Osteocyte (in vitro differentiated cells): Measurements from ENCODE around the gene PAQR3. TPM values are rescaled to one million over a fixed set of nuclear protein-coding genes. Genes with fewer than 3 reads are reported as not detected.

Experiments used
- DNase-seq: peaks from one replicate; pipeline ENCODE4 v3.0.0; 2021; ENCODE audit warnings: mixed read lengths; ENCODE audit not compliant: unreplicated experiment; ENCODE audit errors: extremely low spot score
- H3K27ac Mint-ChIP-seq: one replicate; pipeline ENCODE4 v1.8.0; 2021; ENCODE audit warnings: mild to moderate bottlenecking, mixed read lengths; ENCODE audit not compliant: unreplicated experiment
- H3K27me3 Mint-ChIP-seq: one replicate; pipeline ENCODE4 v1.8.0; 2021; ENCODE audit warnings: mixed read lengths; ENCODE audit not compliant: unreplicated experiment
- H3K36me3 Mint-ChIP-seq: one replicate; pipeline ENCODE4 v1.8.0; 2021; ENCODE audit warnings: mixed read lengths; ENCODE audit not compliant: unreplicated experiment
- H3K4me1 Mint-ChIP-seq: one replicate; pipeline ENCODE4 v1.8.0; 2021; ENCODE audit warnings: mixed read lengths; ENCODE audit not compliant: unreplicated experiment
- H3K4me3 Mint-ChIP-seq: one replicate; pipeline ENCODE4 v1.8.0; 2021; ENCODE audit warnings: mild to moderate bottlenecking, moderate library complexity, mixed read lengths; ENCODE audit not compliant: unreplicated experiment
- H3K9me3 Mint-ChIP-seq: one replicate; pipeline ENCODE4 v1.8.0; 2021; ENCODE audit warnings: mixed read lengths; ENCODE audit not compliant: unreplicated experiment
- total RNA-seq: library from RNA; stranded (reverse); gene quantifications from 2 replicates; pipeline ENCODE4 v1.2.1, GENCODE V29; 2021
- TF ChIP-seq, protein P1 (sequence below): fragments of 200-600 bp; sonication (generic); IDR thresholded peaks from 2 replicates; pipeline ENCODE4 v1.5.0; 2021; ENCODE audit warnings: antibody characterized with exemption, mild to moderate bottlenecking, moderate library complexity

The PAQR3 gene
- total RNA-seq, 1 donor from 2014 or later, result 12.4 TPM

DNA sequence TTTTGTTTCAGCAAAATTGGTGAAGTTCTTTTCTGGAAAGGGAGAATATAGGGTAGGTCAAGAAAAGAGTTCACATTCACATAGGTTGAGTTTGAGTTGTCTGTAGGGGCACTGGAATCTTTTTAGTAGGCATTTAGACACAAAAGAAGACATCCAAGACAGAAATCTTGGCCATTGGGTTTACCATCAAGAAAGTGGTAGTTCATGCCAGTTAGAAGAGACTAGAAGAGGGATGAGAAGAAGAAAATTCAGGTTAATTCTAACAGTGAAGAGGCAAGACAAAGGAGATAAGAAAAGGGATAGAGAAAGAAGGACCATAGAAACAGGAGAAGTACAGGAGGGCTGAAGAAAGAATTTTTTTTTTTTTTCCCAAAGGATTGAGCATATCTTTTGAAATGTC lies 39.9 kb downstream of the PAQR3 start:
- Mint-ChIP-seq H3K4me3 (no peak overlapping the region), H3K27me3 (no peaks in the 10 kb centered on the region), H3K9me3 (no peaks in the 10 kb centered on the region), H3K27ac (no peak overlapping the region), H3K4me1 (no peaks in the 10 kb centered on the region), H3K36me3 (peaks cover 18% of the 10 kb centered on the region)
- DNase-seq, result no peak
- TF ChIP-seq, protein P1, sequence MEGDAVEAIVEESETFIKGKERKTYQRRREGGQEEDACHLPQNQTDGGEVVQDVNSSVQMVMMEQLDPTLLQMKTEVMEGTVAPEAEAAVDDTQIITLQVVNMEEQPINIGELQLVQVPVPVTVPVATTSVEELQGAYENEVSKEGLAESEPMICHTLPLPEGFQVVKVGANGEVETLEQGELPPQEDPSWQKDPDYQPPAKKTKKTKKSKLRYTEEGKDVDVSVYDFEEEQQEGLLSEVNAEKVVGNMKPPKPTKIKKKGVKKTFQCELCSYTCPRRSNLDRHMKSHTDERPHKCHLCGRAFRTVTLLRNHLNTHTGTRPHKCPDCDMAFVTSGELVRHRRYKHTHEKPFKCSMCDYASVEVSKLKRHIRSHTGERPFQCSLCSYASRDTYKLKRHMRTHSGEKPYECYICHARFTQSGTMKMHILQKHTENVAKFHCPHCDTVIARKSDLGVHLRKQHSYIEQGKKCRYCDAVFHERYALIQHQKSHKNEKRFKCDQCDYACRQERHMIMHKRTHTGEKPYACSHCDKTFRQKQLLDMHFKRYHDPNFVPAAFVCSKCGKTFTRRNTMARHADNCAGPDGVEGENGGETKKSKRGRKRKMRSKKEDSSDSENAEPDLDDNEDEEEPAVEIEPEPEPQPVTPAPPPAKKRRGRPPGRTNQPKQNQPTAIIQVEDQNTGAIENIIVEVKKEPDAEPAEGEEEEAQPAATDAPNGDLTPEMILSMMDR, result no peak

DNA sequence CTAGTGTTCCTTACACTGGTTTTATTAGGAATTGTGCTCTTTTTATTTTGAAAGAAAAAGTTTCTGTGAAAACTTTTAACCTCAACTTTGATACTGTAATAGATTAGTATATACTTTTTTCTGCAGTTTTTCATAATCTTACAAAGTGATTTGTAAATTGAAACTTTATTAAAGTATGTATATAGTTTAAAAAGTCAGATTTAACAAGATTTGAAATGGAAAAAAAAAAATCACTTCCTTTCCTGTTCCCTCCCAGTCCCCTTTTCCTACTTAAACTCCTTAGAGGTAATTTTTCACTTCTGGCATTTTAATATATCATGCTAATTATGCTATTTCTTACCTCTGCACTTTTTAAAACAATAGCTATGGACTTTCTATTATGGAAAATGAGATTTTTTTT lies 49.3 kb downstream of the PAQR3 start:
- H3K27ac Mint-ChIP-seq, result no peak overlapping the region

DNA sequence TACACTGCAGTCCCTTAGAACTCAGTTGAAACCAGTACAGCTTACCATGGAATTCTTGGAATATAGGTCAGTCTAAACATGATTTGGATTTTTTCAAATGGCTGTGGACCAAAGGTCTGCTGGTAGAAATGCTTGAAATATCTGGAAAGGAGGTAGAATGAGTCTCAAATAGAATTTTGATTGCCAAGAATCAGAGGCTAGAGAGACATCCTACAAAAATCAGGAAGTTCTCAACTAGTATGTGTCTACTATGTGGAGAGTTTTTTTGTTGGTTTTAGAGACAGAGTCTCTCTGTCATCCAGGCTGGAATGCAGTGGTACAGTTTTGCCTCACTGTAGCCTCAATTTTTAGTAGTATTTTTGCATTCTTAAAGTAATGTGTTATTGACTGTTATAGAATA lies 53.6 kb downstream of the PAQR3 start:
- peaks cover 22% of the 10 kb centered on the region for H3K36me3 Mint-ChIP-seq
- H3K27me3 Mint-ChIP-seq, result no peaks in the 10 kb centered on the region
- H3K4me1 Mint-ChIP-seq, result peaks cover 5% of the 10 kb centered on the region
- H3K27ac Mint-ChIP-seq, result no peak overlapping the region
- H3K4me3 Mint-ChIP-seq, result no peak overlapping the region
- TF ChIP-seq, protein P1, result no peak
- DNase-seq, result no peak
- H3K9me3 Mint-ChIP-seq, result no peaks in the 10 kb centered on the region

More for the DNA sequence above, 49.3 kb downstream of the PAQR3 start:
- Mint-ChIP-seq H3K36me3 (peaks cover 40% of the 10 kb centered on the region), H3K9me3 (no peaks in the 10 kb centered on the region), H3K27me3 (no peaks in the 10 kb centered on the region), H3K4me3 (no peak overlapping the region), H3K4me1 (peaks cover 5% of the 10 kb centered on the region)
- DNase-seq, result no peak
- TF ChIP-seq, protein P1, result no peak

DNA sequence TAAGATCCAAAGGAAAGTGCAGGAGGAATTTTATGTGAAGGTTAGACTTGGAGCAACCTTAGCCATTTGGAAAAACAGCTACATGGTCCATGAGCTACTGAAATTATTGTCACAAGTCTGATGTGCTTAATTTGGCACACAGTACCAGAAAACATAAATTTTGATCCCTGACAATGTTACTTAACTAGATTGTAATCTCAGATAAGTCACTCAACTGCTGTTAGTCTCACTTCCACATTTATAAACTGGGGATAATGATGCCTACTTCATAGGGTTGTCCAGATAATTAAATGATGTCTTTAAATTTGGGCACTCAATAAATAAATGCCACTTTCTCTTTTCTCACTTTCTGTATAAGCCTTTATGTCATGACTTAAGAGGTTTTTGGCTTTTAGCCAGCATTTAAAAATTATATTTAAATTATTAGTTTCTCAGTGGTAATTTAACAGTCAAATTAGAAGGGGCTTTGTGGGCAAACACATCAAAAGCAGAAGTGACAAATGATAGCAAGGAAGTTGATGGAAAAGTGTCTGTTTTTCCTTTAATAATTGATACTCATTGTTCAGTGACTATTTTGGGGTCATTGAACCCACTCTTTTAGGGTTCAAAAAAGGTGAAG lies 58.3 kb downstream of the PAQR3 start:
- no peak overlapping the region for H3K4me3 Mint-ChIP-seq
- no peaks in the 10 kb centered on the region for H3K9me3 Mint-ChIP-seq
- peaks cover 8% of the 10 kb centered on the region for H3K36me3 Mint-ChIP-seq
- H3K4me1 Mint-ChIP-seq, result peaks cover 5% of the 10 kb centered on the region
- DNase-seq, result no peak
- TF ChIP-seq, protein P1, result no peak
- no peak overlapping the region for H3K27ac Mint-ChIP-seq
- H3K27me3 Mint-ChIP-seq, result no peaks in the 10 kb centered on the region

DNA sequence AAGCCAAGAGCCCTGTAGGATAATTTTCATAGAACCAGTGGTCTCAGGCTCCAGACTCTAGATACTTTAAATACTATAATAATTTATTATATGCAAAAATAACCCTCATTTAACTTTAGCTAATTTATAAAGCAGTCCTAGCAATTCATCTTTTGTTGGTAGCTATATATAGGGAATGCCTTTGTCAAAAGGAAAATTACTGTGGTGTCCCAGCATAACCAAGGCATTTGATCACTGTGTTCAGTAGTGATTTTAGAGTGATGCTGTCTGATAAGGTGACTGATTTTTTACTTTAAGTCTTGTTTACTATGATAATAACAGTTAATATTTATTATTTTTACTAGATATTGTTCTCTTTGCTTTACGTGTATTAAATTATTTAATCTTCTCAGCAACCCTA lies 61.2 kb downstream of the PAQR3 start:
- Mint-ChIP-seq H3K9me3 (no peaks in the 10 kb centered on the region), H3K4me3 (no peak overlapping the region), H3K36me3 (peaks cover 12% of the 10 kb centered on the region), H3K27me3 (no peaks in the 10 kb centered on the region), H3K27ac (no peak overlapping the region), H3K4me1 (no peaks in the 10 kb centered on the region)
- DNase-seq, result no peak
- TF ChIP-seq, protein P1, result no peak
